ENCODE results near the gene MARCHF9. TPM values are rescaled to one million over a fixed set of nuclear protein-coding genes. Genes with fewer than 3 reads are reported as not detected.

MARCHF9 gene
- total RNA-seq, 1 donor from 2014 or later = 6.3 TPM

GRCh38 chr12:57765003-57765697 lies 10.2 kb downstream of the MARCHF9 start:
- TF ChIP-seq CTCF (IDR thresholded peaks at IDR 0.05; ENCODE audit: insufficient read depth, low read length, severe bottlenecking) = peak; percentile 62
- FAIRE-seq (no peak), DNase-seq (ENCODE audit: low read depth) (peak; percentile 83)
- H3K4me3 ChIP-seq (ENCODE audit: low read depth, low read length) = peak overlapping the region; percentile 52
- H3K27me3 ChIP-seq (ENCODE audit: control insufficient read depth, insufficient read depth, low read length) = no peaks in the 10 kb centered on the region
- no peaks in the 10 kb centered on the region for H3K36me3 ChIP-seq (ENCODE audit: control insufficient read depth, insufficient read depth, low read length)

- no peak for TF ChIP-seq CTCF (IDR thresholded peaks at IDR 0.05; ENCODE audit: insufficient read depth, low read length, severe bottlenecking)
- Histone ChIP-seq H3K27me3 (ENCODE audit: control insufficient read depth, insufficient read depth, low read length) (no peaks in the 10 kb centered on the region), H3K36me3 (ENCODE audit: control insufficient read depth, insufficient read depth, low read length) (peaks cover 3% of the 10 kb centered on the region), H3K4me3 (ENCODE audit: low read depth, low read length) (peak overlapping the region; percentile 52)
- FAIRE-seq (no peak), DNase-seq (ENCODE audit: low read depth) (peak; percentile 31)
Measured at GRCh38 chr12:57765698-57766463, 11.0 kb downstream of the MARCHF9 start.

GRCh38 chr12:57766464-57767304 lies 11.8 kb downstream of the MARCHF9 start, which contains the start of gene CYP27B1:
Gene CYP27B1 (minus strand): TSS chr12:57767078. CDS start chr12:57767041, 37 bp downstream.
- peaks cover 3% of the 10 kb centered on the region for H3K36me3 ChIP-seq (ENCODE audit: control insufficient read depth, insufficient read depth, low read length)

GRCh38 chr12:57767305-57767698 lies 12.4 kb downstream of the MARCHF9 start:
- H3K36me3 ChIP-seq (ENCODE audit: control insufficient read depth, insufficient read depth, low read length) = peaks cover 3% of the 10 kb centered on the region

More at GRCh38 chr12:57766464-57767304, 11.8 kb downstream of the MARCHF9 start, which contains the start of gene CYP27B1:
- DNase-seq (ENCODE audit: low read depth) (peak; percentile 75), FAIRE-seq (no peak)
- Histone ChIP-seq H3K27me3 (ENCODE audit: control insufficient read depth, insufficient read depth, low read length) (no peaks in the 10 kb centered on the region), H3K4me3 (ENCODE audit: low read depth, low read length) (peak within 1 kb of the TSS; percentile 52)
- TF ChIP-seq CTCF (IDR thresholded peaks at IDR 0.05; ENCODE audit: insufficient read depth, low read length, severe bottlenecking) = no peak

More at GRCh38 chr12:57767305-57767698, 12.4 kb downstream of the MARCHF9 start:
- FAIRE-seq (no peak), DNase-seq (ENCODE audit: low read depth) (no peak)
- no peak overlapping the region for H3K4me3 ChIP-seq (ENCODE audit: low read depth, low read length)
- H3K27me3 ChIP-seq (ENCODE audit: control insufficient read depth, insufficient read depth, low read length) = no peaks in the 10 kb centered on the region
- TF ChIP-seq CTCF (IDR thresholded peaks at IDR 0.05; ENCODE audit: insufficient read depth, low read length, severe bottlenecking) = no peak
